Fibroblast of peridontal ligament (primary cell): ENCODE results near the gene COL5A1.

Experiments used
- DNase-seq: peaks from one replicate; pipeline ENCODE4 v3.0.0-alpha.2; 2010; ENCODE audit errors: extremely low read depth

COL5A1 gene

DNA sequence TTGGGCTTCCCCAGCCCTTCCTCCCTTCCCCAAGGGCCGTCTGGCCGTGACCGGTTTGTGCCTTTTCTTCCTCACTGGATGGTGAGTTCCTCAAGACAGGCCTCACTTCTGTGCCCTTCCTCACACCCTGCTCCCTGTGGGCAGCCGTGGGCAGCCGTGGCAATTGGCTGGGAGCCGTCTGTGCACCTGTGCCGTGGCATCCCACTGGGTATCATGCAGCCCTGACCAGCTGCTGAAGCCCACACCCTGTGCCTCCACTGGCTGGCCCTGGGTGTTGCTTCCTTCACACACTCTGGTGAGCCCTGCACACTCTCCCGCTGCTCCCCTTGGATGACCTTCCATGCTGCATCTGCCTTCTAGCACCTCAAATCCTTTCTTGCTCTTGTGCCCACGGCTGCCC is 100.2 kb downstream of the COL5A1 start:
- DNase-seq: no peak

DNA sequence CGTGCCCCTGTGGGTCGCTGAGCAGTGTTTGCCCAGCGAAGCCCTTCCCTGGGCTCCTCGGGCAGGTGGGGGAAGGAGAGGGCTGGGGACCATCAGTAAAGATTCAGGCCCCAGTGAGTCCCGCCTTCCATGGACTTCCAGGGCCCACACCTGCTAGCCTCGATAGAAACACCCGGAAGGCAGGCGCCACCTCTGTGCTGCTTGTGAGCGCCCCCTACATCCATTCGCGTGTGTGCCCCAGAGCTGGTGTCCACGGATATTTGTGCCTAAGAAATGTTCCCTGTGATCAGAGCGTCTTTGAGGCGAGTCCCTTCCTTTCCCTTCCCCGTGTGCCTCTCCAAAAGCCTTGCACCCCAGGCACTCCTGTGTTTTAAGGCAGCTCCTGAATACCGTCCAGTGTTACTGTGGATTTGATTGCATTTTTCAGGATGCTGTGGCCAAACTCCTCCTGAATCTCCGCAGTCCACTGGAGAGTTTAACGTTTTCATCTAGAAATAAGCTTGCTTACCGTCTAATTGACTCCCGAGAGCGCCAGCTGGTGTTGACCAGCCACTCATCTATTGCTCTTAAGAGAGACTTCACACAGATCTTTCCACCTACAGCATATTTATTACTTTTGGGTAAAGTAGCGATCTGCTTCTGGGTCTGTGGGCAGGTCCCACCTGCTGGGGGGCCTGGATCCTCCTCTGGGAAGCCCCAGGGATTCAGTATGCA is 101.4 kb downstream of the COL5A1 start:
- DNase-seq: no peak

DNA sequence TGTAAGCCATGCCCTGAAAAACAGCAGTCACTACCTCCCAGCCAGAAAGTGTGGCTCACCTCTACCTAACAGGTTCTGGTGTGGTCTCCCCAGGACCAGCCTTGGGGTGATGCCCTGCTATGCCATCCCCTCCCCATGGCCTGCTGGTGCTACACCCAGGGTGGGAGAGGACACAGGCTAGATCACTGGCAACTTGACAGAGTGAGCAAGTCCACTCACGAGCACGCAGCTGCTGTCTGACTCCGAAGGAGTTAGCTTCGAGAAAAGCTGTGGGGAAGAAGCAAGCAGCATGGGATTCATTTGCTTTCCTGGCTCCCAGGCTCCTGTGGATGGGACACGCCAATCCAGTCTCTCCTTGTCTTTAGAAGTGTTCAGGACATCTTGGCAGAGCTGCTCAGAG is 102.2 kb downstream of the COL5A1 start:
- DNase-seq: no peak

DNA sequence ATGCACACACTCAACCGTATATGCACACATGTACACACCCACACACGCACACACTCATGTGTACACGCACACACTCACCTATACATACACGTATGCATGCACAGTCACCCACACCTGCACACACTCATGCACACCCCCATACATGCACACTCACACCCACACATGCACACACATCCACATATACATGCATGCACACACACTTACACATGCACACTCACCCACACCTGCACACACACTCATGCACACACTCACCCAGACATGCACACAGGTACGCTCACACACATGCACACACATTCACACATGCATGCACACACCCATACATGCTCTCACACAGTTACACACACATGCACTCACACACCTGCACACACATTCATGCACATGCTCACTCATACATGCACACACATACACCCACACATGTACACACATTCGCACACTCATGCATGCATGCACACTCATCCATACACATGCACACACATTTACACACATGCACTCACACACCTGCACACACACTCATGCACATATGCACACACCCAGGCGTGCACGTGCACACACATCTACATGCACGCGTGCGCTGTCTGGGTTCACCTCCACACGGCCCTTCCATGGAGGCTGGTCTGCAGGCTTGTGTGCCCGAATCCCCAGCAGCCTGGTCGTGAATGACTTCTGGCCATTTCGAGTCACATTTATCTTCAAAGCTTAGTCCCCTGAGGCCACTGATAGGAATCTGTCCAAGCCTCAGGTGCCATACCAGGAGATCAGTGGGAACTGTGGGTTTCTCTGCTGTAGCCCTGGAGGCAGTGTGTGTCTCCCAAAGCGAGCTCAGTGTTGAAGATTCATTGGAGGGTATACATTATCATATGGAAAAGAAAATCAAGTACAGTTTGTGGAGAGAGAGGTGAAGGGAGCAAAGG is 103.0 kb downstream of the COL5A1 start:
- no peak for DNase-seq

DNA sequence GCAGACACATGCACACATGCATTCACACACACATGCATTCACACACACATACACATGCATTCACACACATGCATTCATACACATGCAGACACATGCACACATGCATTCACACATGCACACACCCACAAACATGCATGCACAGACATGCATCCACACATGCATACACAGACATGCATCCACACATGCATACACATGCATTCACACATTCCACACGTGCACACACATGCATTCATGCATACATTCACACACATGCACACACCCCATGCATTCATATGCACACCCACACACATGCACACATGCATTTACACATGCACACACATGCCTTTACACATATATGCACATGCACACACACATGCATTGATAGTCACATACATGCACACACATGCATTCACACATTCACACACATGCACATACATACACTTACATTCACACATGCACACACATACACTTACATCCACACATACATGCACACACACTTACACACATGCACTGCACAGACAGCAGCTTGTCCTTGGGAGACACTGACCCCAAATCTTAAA is 106.4 kb downstream of the COL5A1 start:
- DNase-seq: no peak

DNA sequence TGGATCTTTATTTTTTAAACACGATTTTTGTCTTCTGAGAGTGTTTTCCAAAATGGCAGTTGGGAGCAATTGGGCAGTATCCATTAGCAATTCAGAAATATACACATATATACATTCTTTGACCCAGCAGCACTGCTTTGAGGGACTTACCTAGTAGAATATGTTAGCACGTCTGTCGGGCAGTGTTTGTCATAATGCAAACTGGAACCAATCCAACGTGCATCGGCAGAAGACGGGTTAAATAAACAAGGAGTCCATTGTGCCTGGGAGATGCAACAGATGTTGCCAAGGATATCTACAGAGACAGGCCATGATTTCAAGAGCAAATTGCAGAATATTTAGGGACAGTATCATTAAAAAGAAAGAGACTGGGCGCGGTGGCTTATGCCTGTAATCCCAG is 107.0 kb downstream of the COL5A1 start:
- DNase-seq: no peak

DNA sequence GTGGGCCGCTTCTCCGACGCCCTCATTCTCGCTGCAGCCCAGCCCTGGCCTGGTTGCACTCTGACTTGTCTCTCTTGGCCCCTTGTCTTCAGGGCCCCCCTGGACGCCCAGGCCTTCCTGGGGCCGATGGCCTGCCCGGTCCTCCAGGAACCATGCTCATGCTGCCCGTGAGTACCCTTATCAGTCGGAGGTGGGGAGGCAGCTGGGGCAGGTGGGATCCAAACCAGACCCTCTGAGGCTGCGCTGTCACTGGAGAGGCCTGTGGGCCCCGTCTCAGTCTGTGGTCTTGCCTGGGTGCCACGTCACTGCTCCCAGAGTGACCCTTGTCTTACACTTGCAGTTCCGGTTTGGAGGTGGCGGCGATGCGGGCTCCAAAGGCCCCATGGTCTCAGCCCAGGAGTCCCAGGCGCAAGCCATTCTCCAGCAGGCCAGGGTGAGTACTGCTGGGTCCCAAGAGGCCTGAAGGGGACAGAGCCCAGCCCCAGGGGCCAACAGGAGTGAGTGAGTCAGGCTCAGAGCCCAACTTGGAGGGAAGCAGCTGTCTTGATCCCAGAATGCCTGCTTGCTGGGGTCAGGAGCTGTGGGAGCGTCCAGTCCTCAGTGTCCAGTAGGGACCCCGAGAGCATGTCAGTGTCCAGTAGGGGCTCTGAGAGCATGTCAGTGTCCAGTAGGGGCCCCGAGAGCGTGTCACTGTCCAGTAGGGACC is 109.0 kb downstream of the COL5A1 start:
- no peak for DNase-seq

DNA sequence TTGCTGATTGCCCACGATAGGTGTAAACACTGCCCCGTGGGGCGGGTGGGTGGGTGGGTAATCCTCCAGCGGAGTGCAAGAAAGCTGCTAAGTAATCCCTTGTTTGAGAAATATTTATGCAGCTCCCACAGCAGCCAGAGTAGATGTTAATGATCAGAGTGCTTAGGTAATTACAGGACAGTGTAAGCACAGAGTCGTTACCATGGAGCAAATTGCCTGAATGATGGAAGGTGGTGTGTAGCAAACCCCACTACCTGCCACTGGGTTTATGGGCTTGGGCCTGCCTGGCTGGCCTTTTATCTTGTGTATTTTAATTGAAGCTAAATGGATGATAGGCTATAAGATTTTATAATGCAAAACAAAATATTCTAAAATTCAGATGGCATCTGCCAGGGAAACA is 110.0 kb downstream of the COL5A1 start:
- no peak for DNase-seq

DNA sequence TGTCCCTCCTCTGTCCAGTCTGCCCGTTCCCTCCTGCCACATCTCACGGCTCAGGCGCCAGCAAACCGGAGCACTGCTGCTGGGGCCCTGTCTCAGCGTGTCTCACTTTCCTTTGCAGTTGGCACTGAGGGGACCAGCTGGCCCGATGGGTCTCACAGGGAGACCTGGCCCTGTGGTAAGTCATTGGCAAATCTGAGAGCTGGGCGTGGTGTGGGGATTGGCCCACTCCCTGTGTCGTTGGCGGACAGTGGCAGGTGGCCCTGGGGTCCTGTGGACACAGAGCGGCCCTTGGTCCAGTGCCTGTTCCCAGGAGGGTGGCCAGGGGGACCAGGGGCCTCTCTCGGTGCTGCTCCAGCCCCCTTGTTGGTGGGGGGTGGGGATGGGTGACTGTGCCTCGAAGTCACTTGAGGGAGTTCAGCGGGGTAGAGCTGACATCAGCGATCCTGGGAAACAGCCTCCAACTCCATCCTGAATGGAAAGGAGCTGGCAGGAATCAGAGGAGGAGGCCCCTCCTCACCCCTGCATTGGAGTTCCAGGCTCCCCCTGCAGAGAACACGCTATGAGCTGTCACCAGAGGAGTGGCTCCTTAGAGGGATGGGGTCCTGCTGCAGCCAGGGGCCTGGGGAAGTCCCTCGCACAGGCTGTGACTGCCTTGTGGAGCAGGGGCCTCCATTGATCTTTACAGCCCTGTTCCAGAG is 111.0 kb downstream of the COL5A1 start:
- no peak for DNase-seq

DNA sequence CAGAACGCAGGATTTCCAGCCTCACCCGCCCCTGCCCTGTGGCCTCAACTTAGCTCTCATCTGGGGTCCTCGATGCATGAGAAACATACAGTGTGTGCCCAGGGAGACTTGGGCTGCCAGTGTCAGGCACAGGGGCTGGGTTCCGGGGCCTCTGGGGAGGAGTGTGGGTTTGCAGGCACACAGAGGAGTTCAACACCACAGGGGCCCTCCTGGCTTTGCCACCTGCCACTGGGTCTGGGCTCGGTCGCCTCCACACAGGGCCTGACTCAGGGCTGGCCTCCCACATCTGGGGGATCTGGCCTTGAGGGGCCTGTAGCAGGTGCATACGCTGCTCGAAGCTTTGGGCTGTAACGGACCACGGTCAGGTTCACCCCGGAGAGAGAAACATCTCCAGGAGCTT is 111.6 kb downstream of the COL5A1 start:
- DNase-seq: no peak

DNA sequence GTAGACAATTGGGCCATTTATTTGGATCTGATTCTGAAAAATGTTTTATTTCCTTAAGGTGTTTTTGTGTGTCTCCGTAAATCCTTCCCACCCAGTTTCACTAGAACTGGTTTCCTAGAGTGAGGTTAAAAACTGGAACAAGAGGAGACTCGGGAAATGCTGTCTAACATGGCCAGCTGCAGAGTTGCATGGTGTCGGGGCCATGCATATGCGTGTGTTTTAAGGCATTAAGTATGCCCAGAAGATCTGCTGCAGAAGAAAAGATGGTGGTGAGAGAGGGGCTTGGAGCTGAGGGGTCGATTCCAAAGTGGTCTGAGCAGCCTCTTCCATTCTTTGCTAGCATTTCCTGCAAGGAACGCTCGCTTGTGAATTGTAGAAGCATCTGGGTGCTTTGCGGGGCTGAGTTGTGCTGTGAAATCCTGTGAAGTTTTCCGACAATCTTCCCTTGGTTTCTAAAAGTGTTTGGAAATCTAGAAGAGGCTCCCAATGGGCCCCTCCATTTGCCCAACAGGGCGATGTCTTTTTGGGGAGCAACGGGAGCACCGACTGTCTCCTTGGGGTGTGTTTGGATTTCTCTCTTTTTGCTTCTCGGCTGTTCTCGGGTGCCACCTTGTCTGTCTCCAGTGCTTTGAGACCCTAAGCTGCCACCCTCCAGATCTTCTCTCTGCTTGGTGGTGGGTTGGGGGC is 113.8 kb downstream of the COL5A1 start:
- no peak for DNase-seq

DNA sequence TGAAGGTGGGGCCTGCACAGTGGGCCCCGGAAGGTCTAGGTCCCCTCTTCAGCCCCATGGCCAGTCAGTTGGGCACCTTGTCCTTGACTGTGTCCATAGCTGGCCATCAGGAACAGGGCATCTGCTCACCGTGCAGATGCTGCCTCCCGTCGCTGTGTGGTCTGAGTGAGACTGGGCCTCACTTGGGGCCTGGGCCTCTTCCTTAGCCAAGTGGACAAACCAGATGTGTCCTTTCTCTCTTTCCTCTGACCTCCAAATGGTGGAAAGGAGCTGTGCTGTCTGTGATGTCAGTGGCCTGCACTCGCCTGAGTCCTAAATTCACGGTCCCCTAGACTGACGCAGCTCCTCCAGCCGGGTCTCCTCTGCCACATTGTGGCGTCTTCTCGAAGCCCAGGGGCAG is 114.5 kb downstream of the COL5A1 start:
- DNase-seq: no peak

DNA sequence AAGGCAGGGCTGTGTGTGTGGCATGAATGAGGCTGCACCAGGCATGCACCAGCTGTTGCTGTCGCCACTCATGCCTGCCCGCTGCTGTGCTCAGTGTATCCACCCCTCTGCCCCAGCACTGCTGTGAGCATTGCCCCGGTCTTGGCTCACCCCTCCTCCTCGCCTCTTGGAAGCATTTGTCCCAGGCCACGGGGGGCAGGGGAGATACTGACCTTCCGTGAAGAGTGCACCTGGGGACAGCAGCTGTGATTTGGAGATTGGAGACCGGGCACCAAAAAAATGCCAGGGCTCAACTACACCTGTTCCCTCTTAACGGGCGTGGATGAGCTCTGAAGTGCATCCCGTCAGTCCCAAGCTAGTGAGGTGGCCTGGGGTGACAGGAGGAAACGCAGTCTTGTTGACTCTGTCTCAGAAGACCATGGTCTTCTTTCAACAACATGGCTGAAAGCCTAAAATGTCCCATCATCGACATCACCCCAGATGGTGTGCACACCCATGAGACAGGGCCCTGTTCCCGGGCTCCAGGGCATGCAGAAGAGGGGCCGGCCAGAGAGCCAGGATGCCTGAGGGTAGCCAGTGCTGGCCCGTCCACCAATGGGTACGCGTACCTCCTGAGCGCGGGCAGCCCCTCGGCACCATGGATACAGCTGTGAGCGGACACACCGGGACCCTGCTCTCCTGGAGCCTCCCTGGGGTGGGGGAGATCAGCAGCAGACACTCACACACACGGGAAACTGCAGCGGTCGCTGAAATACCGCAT is 115.8 kb downstream of the COL5A1 start:
- no peak for DNase-seq

DNA sequence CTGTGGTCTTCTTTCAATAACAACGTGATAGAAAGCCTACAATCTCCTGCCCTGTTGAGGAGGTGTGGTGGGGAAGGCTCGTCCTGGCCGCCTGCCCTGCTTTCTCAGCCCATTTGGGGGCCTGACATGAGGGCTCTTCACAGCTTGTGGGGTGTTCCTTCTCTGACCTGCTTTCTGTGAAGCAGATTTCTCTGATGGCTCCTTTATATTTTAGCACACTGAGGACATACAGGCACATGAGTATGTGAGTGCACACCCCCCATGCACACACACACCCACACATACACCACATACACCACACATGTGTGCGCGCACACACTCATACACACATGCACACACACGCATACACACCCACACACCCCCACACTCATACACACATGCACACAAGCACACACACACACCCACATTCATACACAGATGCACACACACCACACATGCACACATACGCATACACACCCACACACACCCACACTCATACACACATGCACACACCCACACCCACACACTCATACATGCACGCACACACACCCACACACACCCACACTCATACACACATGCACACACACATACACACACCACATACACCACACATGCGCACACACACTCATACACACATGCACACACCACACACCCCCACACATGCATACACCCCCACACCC is 117.5 kb downstream of the COL5A1 start:
- DNase-seq: no peak

DNA sequence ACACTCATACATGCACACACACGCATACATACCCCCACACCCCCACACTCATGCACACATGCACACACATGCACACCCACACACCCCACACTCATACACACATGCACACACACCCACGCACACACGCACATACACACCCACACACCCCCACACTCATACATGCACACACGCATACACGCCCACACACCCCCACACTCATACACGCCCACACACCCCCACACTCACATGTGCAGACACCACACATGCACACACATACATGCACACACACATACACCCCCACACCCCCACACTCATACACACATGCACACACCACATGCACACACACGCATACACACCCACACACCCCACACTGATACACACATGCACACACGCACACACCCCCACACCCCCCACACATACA is 118.3 kb downstream of the COL5A1 start:
- DNase-seq: no peak

DNA sequence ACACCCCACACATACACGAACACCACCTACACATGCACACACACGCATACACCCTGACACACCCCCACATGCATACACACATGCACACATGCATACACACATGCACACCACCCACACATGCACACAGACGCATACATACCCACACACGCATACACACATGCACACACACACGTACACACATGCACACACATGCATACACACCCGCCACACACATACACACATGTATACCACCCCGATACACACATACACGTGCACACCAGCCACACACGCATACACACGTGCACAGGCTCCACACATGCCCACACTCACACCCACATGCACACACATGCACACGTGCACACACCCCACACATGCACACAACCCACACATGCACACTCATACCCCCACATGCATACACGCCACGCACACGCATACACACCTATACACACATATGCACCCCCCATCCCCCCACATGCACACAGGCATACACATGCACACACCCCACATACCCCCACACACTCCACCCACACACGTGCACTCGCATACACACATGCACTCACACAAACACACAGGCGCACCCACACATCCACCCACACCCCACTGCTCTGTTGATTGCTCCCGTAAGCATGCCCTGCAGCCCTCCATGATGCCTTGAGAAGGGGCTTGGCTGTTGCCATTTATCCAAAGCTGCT is 119.3 kb downstream of the COL5A1 start:
- no peak for DNase-seq

DNA sequence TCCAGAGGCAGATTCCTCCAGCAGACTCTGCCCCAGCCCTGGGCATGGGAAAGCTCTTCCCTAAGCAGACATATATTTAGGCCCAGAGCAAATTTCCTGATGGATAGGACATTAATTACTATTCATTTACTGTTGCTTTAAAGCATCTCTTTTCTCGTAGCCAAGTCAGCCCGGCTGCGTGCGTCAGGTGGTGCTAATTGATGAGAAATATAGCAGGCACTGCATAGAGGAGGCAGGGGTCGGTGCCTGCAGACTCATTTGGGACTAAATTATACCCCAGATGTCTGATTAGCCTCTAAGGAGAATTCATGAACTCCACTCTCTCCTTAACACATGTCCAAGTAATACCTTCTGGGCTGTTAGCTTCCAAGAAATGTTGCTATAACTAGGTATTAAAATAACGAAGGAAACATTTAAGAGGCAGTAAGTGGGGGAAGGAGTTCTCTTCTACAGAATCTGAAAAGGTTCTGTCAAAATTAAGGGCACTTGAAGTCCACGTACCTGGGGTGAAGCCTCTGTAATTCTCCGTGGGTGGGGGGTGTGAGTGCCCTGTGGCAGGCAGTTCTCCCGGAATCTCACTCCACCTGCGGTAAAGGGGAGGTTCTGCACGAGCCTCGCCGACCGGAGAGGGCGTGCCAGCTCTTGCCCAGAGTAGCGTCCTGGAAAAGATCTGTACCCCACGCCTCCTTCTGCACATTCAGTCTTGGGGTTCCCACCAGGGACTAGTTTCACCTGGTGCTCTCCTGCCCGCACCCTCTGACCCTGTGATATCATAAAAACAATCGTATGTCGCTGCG is 123.1 kb downstream of the COL5A1 start:
- DNase-seq: no peak

DNA sequence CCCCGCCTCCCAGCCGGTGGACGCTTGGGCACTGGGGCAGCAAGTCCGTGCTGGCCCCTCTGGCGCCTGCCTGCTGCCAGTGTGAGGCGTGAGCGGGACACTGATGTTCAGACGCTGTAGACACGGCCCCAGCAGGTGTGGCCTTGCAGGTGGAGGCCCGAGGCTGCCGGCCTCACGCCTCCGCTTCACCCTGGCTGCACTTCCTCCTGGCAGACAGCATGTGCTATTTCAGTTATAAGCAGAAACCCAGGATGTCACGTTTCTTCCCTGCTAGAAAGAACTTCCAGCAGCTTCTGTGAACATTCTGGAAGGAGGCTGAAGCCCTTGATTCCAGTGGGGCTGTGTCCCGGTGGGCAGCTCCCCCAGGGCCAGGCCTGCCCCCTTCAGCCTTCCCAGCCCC is 124.2 kb downstream of the COL5A1 start:
- DNase-seq: no peak
